Endothelial cell of umbilical vein (primary cell): ENCODE results near the gene TMED8.

ENCODE experiments used
- EZH2 ChIP-seq: IDR thresholded peaks from 2 replicates; pipeline ENCODE4 v1.6.1; 2012; ENCODE audit warnings: borderline replicate concordance, low read depth, mild to moderate bottlenecking, moderate library complexity, low read length, inconsistent platforms; ENCODE audit not compliant: severe bottlenecking
- FOS ChIP-seq: IDR thresholded peaks from 2 replicates; pipeline ENCODE4 v1.6.1; 2011; ENCODE audit warnings: mild to moderate bottlenecking, low read length, moderate library complexity, borderline replicate concordance; ENCODE audit not compliant: insufficient read depth
- GATA2 ChIP-seq: IDR thresholded peaks from 2 replicates; pipeline ENCODE4 v1.7.0; 2011; ENCODE audit warnings: low read depth, mild to moderate bottlenecking, moderate library complexity, mixed read lengths, low read length; ENCODE audit not compliant: insufficient read length, insufficient read depth
- JUN ChIP-seq: IDR thresholded peaks from 2 replicates; pipeline ENCODE4 v1.6.1; 2011; ENCODE audit warnings: borderline replicate concordance, low read depth; ENCODE audit not compliant: insufficient read length, insufficient read depth
- MYC ChIP-seq: IDR thresholded peaks from one replicate; pipeline ENCODE4 v1.6.1; 2011; ENCODE audit warnings: mild to moderate bottlenecking, low read depth, low read length
- POLR2A ChIP-seq: IDR thresholded peaks from 2 replicates; pipeline ENCODE4 v1.6.1; 2012; ENCODE audit warnings: low read depth, mild to moderate bottlenecking, control low read depth, low read length
- POLR2AphosphoS5 ChIP-seq: IDR thresholded peaks from 2 replicates; pipeline ENCODE4 v1.6.1; 2012; ENCODE audit warnings: low read depth, mild to moderate bottlenecking, control low read depth, low read length, moderate library complexity; ENCODE audit not compliant: insufficient read depth
- TF ChIP-seq, protein P1 (sequence below), 2 donors: IDR thresholded peaks; 1 replicate in 1 of 2; 2 replicates in 1 of 2; pipeline ENCODE4 v1.5.1; 2011; ENCODE audit warnings: low read length in 2 of 2, mild to moderate bottlenecking in 2 of 2, moderate library complexity in 2 of 2, control low read depth in 1 of 2, inconsistent platforms in 1 of 2, low read depth in 1 of 2; ENCODE audit not compliant: insufficient read depth in 1 of 2; ENCODE audit errors: extremely low read depth in 1 of 2
- TF ChIP-seq, protein P2 (sequence below): IDR thresholded peaks from 2 replicates; pipeline ENCODE4 v1.6.1; 2011; ENCODE audit not compliant: insufficient read depth, insufficient read length

- TF ChIP-seq POLR2A = no peak
- TF ChIP-seq, protein P1, sequence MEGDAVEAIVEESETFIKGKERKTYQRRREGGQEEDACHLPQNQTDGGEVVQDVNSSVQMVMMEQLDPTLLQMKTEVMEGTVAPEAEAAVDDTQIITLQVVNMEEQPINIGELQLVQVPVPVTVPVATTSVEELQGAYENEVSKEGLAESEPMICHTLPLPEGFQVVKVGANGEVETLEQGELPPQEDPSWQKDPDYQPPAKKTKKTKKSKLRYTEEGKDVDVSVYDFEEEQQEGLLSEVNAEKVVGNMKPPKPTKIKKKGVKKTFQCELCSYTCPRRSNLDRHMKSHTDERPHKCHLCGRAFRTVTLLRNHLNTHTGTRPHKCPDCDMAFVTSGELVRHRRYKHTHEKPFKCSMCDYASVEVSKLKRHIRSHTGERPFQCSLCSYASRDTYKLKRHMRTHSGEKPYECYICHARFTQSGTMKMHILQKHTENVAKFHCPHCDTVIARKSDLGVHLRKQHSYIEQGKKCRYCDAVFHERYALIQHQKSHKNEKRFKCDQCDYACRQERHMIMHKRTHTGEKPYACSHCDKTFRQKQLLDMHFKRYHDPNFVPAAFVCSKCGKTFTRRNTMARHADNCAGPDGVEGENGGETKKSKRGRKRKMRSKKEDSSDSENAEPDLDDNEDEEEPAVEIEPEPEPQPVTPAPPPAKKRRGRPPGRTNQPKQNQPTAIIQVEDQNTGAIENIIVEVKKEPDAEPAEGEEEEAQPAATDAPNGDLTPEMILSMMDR (IDR thresholded peaks at IDR 0.05; ENCODE audit: extremely low read depth in 1 of 2, insufficient read depth in 1 of 2, low read depth in 1 of 2, low read length in 2 of 2) = no peak
- no peak for TF ChIP-seq EZH2
- no peak for TF ChIP-seq POLR2AphosphoS5
- TF ChIP-seq FOS = no peak
- TF ChIP-seq, protein P2, sequence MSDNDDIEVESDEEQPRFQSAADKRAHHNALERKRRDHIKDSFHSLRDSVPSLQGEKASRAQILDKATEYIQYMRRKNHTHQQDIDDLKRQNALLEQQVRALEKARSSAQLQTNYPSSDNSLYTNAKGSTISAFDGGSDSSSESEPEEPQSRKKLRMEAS = no peak
- TF ChIP-seq JUN = no peak
- TF ChIP-seq MYC = no peak
- TF ChIP-seq GATA2 = no peak
These were observed 26.9 kb upstream of the TMED8 start for GRCh38 chr14:77403768-77404167.
